ENCODE results near the gene DOC2B.

Gene DOC2B

GRCh38 chr17:155576-155975, 25.9 kb downstream of the DOC2B start:
- H3K36me3 ChIP-seq (ENCODE audit: control insufficient read depth in 1 of 2, insufficient read depth in 2 of 2, low read length in 2 of 2) = no peaks in the 10 kb centered on the region
- H2BK12ac ChIP-seq (ENCODE audit: low read length) = no peak overlapping the region
- DNase-seq = no peak
- H3K27me3 ChIP-seq (ENCODE audit: insufficient read depth, low read length) = no peaks in the 10 kb centered on the region
- no peak overlapping the region for H3K4me3 ChIP-seq (ENCODE audit: low read depth, low read length)
- H3K9me3 ChIP-seq (ENCODE audit: insufficient read depth, low read depth, low read length) = peaks cover 3% of the 10 kb centered on the region
- H3K14ac ChIP-seq (ENCODE audit: low read length) = no peak overlapping the region
- no peak overlapping the region for H2AFZ ChIP-seq (ENCODE audit: insufficient read depth, low read length, poor library complexity)
- H2BK5ac ChIP-seq (ENCODE audit: low read depth, low read length, poor library complexity) = no peak overlapping the region
- no peak overlapping the region for H3K4me2 ChIP-seq (ENCODE audit: low read length)
- no peak overlapping the region for H3K23ac ChIP-seq (ENCODE audit: low read length)
- H4K8ac ChIP-seq (ENCODE audit: low read depth, low read length) = no peak overlapping the region
- H3K9ac ChIP-seq (ENCODE audit: low read length) = no peak overlapping the region
- WGBS (ENCODE audit: extremely low coverage, insufficient coverage, insufficient read length) = no CpG with 5 or more reads among the region's 7 CpGs
- H4K91ac ChIP-seq (ENCODE audit: low read depth, low read length) = no peak overlapping the region
- no peak overlapping the region for H2BK120ac ChIP-seq (ENCODE audit: insufficient read depth, low read length, poor library complexity)
- H3K27ac ChIP-seq (ENCODE audit: low read depth, low read length) = no peak overlapping the region
- no peaks in the 10 kb centered on the region for H3K79me2 ChIP-seq (ENCODE audit: control insufficient read depth, insufficient read depth, low read length, poor library complexity)
- no peak overlapping the region for H4K12ac ChIP-seq (ENCODE audit: low read depth, low read length)
- no peak overlapping the region for H3K4ac ChIP-seq (ENCODE audit: low read depth, low read length)
- no peaks in the 10 kb centered on the region for H3K4me1 ChIP-seq (ENCODE audit: control insufficient read depth in 1 of 2, insufficient read depth in 2 of 2, low read length in 2 of 2)
- no peak overlapping the region for H3K18ac ChIP-seq (ENCODE audit: low read length)
- no peak overlapping the region for H2AK5ac ChIP-seq (ENCODE audit: low read length)
- no peaks in the 10 kb centered on the region for H3K79me1 ChIP-seq (ENCODE audit: low read length)

DNA sequence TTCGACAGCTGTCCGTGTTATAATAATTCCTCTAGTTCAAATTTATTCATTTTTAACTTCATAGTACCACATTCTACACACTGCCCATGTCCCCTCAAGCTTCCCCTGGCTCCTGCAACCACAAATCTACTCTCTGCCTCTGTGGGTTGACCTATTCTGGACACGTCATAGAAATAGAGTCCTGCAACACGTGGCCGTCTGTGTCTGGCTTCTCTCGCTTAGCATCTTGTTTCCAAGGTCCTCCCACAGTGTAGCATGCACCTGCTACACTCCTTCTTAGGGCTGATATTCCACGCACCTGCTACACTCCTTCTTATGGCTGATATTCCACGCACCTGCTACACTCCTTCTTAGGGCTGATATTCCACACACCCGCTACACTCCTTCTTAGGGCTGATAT, 27.6 kb downstream of the DOC2B start:
- Histone ChIP-seq H3K27ac (ENCODE audit: low read depth, low read length) (no peak overlapping the region), H3K18ac (ENCODE audit: low read length) (no peak overlapping the region), H3K4ac (ENCODE audit: low read depth, low read length) (no peak overlapping the region), H3K23ac (ENCODE audit: low read length) (no peak overlapping the region), H4K12ac (ENCODE audit: low read depth, low read length) (no peak overlapping the region), H2BK12ac (ENCODE audit: low read length) (no peak overlapping the region), H3K36me3 (ENCODE audit: control insufficient read depth in 1 of 2, insufficient read depth in 2 of 2, low read length in 2 of 2) (no peaks in the 10 kb centered on the region), H3K9me3 (ENCODE audit: insufficient read depth, low read depth, low read length) (peaks cover 3% of the 10 kb centered on the region), H3K14ac (ENCODE audit: low read length) (no peak overlapping the region), H3K79me1 (ENCODE audit: low read length) (no peaks in the 10 kb centered on the region), H3K4me3 (ENCODE audit: low read depth, low read length) (no peak overlapping the region), H4K91ac (ENCODE audit: low read depth, low read length) (no peak overlapping the region), H3K4me1 (ENCODE audit: control insufficient read depth in 1 of 2, insufficient read depth in 2 of 2, low read length in 2 of 2) (no peaks in the 10 kb centered on the region), H2AFZ (ENCODE audit: insufficient read depth, low read length, poor library complexity) (no peak overlapping the region), H3K27me3 (ENCODE audit: insufficient read depth, low read length) (no peaks in the 10 kb centered on the region), H2AK5ac (ENCODE audit: low read length) (no peak overlapping the region), H3K4me2 (ENCODE audit: low read length) (no peak overlapping the region), H4K8ac (ENCODE audit: low read depth, low read length) (no peak overlapping the region), H3K9ac (ENCODE audit: low read length) (no peak overlapping the region), H3K79me2 (ENCODE audit: control insufficient read depth, insufficient read depth, low read length, poor library complexity) (no peaks in the 10 kb centered on the region), H2BK5ac (ENCODE audit: low read depth, low read length, poor library complexity) (no peak overlapping the region), H2BK120ac (ENCODE audit: insufficient read depth, low read length, poor library complexity) (no peak overlapping the region)
- DNase-seq = no peak
- WGBS (ENCODE audit: extremely low coverage, insufficient coverage, insufficient read length) = no CpG with 5 or more reads among the region's 9 CpGs

GRCh38 chr17:152860-153420, 28.5 kb downstream of the DOC2B start:
- H3K23ac ChIP-seq (ENCODE audit: low read length) = no peak overlapping the region
- H2AK5ac ChIP-seq (ENCODE audit: low read length) = no peak overlapping the region
- no peak overlapping the region for H3K4me3 ChIP-seq (ENCODE audit: low read depth, low read length)

GRCh38 chr17:151886-152859, 29.3 kb downstream of the DOC2B start:
- no peak overlapping the region for H2AFZ ChIP-seq (ENCODE audit: insufficient read depth, low read length, poor library complexity)

More at GRCh38 chr17:152860-153420, 28.5 kb downstream of the DOC2B start:
- Histone ChIP-seq H3K14ac (ENCODE audit: low read length) (no peak overlapping the region), H4K8ac (ENCODE audit: low read depth, low read length) (no peak overlapping the region), H3K27ac (ENCODE audit: low read depth, low read length) (no peak overlapping the region), H2BK12ac (ENCODE audit: low read length) (no peak overlapping the region), H3K36me3 (ENCODE audit: control insufficient read depth in 1 of 2, insufficient read depth in 2 of 2, low read length in 2 of 2) (no peaks in the 10 kb centered on the region), H3K18ac (ENCODE audit: low read length) (no peak overlapping the region), H3K79me2 (ENCODE audit: control insufficient read depth, insufficient read depth, low read length, poor library complexity) (no peaks in the 10 kb centered on the region), H4K12ac (ENCODE audit: low read depth, low read length) (no peak overlapping the region), H3K79me1 (ENCODE audit: low read length) (no peaks in the 10 kb centered on the region), H3K27me3 (ENCODE audit: insufficient read depth, low read length) (no peaks in the 10 kb centered on the region), H3K4ac (ENCODE audit: low read depth, low read length) (no peak overlapping the region), H4K91ac (ENCODE audit: low read depth, low read length) (no peak overlapping the region), H2AFZ (ENCODE audit: insufficient read depth, low read length, poor library complexity) (no peak overlapping the region), H3K4me1 (ENCODE audit: control insufficient read depth in 1 of 2, insufficient read depth in 2 of 2, low read length in 2 of 2) (no peaks in the 10 kb centered on the region), H2BK5ac (ENCODE audit: low read depth, low read length, poor library complexity) (no peak overlapping the region), H3K9me3 (ENCODE audit: insufficient read depth, low read depth, low read length) (peaks cover 3% of the 10 kb centered on the region), H3K4me2 (ENCODE audit: low read length) (no peak overlapping the region), H3K9ac (ENCODE audit: low read length) (no peak overlapping the region), H2BK120ac (ENCODE audit: insufficient read depth, low read length, poor library complexity) (no peak overlapping the region)
- DNase-seq = no peak
- WGBS (ENCODE audit: extremely low coverage, insufficient coverage, insufficient read length) = no CpG with 5 or more reads among the region's 12 CpGs

More at GRCh38 chr17:151886-152859, 29.3 kb downstream of the DOC2B start:
- H3K27me3 ChIP-seq (ENCODE audit: insufficient read depth, low read length) = no peaks in the 10 kb centered on the region
- no peak overlapping the region for H3K9ac ChIP-seq (ENCODE audit: low read length)
- H2BK5ac ChIP-seq (ENCODE audit: low read depth, low read length, poor library complexity) = no peak overlapping the region
- no peak overlapping the region for H3K14ac ChIP-seq (ENCODE audit: low read length)
- no peak overlapping the region for H2AK5ac ChIP-seq (ENCODE audit: low read length)
- H4K91ac ChIP-seq (ENCODE audit: low read depth, low read length) = no peak overlapping the region
- H3K27ac ChIP-seq (ENCODE audit: low read depth, low read length) = no peak overlapping the region
- no peak overlapping the region for H3K4ac ChIP-seq (ENCODE audit: low read depth, low read length)
- DNase-seq = no peak
- H3K18ac ChIP-seq (ENCODE audit: low read length) = no peak overlapping the region
- H3K79me2 ChIP-seq (ENCODE audit: control insufficient read depth, insufficient read depth, low read length, poor library complexity) = no peaks in the 10 kb centered on the region
- no peak overlapping the region for H2BK120ac ChIP-seq (ENCODE audit: insufficient read depth, low read length, poor library complexity)
- H3K4me1 ChIP-seq (ENCODE audit: control insufficient read depth in 1 of 2, insufficient read depth in 2 of 2, low read length in 2 of 2) = no peaks in the 10 kb centered on the region
- peaks cover 3% of the 10 kb centered on the region for H3K9me3 ChIP-seq (ENCODE audit: insufficient read depth, low read depth, low read length)
- no peak overlapping the region for H4K12ac ChIP-seq (ENCODE audit: low read depth, low read length)
- no peaks in the 10 kb centered on the region for H3K36me3 ChIP-seq (ENCODE audit: control insufficient read depth in 1 of 2, insufficient read depth in 2 of 2, low read length in 2 of 2)
- no peak overlapping the region for H3K4me2 ChIP-seq (ENCODE audit: low read length)
- no peak overlapping the region for H3K4me3 ChIP-seq (ENCODE audit: low read depth, low read length)
- no CpG with 5 or more reads among the region's 26 CpGs for WGBS (ENCODE audit: extremely low coverage, insufficient coverage, insufficient read length)
- no peak overlapping the region for H3K23ac ChIP-seq (ENCODE audit: low read length)
- no peaks in the 10 kb centered on the region for H3K79me1 ChIP-seq (ENCODE audit: low read length)
- no peak overlapping the region for H2BK12ac ChIP-seq (ENCODE audit: low read length)
- no peak overlapping the region for H4K8ac ChIP-seq (ENCODE audit: low read depth, low read length)
